Lower leg skin (tissue), 3 donors: Measurements from ENCODE around the gene CSHL1.

Source experiments
- POLR2A ChIP-seq, 2 donors: fragments of 450-650 bp; IDR thresholded peaks; one replicate each; pipeline ENCODE4 v1.6.1; 2016 to 2017; ENCODE audit warnings: antibody characterized with exemption in 2 of 2, mild to moderate bottlenecking in 1 of 2, moderate library complexity in 1 of 2
- TF ChIP-seq, protein P1 (sequence below), 3 donors: fragments of 450-650 bp; IDR thresholded peaks; one replicate each; pipeline ENCODE4 v1.5.1; 2016; ENCODE audit warnings: antibody characterized with exemption in 3 of 3, mild to moderate bottlenecking in 3 of 3, moderate library complexity in 2 of 3

DNA sequence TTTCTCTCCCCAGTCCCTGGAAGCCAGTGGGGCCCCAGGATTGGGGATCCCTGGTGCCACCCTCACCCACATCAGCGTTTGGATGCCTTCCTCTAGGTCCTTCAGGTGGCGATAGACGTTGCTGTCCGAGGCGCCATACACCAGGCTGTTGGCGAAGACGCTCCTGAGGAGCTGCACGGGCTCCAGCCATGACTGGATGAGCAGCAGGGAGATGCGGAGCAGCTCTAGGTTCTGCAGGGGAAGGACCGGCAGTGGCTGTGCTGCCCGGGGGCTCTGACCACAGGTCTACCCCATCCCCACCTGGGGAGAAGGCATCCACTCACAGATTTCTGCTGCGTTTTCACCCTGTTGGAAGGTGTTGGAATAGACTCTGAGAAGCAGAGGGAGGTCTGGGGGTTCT lies 30.4 kb downstream of the CSHL1 start:
- TF ChIP-seq, protein P1, sequence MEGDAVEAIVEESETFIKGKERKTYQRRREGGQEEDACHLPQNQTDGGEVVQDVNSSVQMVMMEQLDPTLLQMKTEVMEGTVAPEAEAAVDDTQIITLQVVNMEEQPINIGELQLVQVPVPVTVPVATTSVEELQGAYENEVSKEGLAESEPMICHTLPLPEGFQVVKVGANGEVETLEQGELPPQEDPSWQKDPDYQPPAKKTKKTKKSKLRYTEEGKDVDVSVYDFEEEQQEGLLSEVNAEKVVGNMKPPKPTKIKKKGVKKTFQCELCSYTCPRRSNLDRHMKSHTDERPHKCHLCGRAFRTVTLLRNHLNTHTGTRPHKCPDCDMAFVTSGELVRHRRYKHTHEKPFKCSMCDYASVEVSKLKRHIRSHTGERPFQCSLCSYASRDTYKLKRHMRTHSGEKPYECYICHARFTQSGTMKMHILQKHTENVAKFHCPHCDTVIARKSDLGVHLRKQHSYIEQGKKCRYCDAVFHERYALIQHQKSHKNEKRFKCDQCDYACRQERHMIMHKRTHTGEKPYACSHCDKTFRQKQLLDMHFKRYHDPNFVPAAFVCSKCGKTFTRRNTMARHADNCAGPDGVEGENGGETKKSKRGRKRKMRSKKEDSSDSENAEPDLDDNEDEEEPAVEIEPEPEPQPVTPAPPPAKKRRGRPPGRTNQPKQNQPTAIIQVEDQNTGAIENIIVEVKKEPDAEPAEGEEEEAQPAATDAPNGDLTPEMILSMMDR (IDR thresholded peaks at IDR 0.05): no peak
- no peak for TF ChIP-seq POLR2A (IDR thresholded peaks at IDR 0.05)
